K562 (cell line): Measurements from ENCODE around the gene BANF2. TPM values are rescaled to one million over a fixed set of nuclear protein-coding genes. Genes with fewer than 3 reads are reported as not detected.

Experiments used
- CHCHD3 ChIP-seq: fragments of 250-450 bp; sonication (Bioruptor Pico); IDR thresholded peaks from 2 replicates; pipeline ENCODE4 v2.1.2; 2022; ENCODE audit warnings: mild to moderate bottlenecking
- DPF2 ChIP-seq: fragments of 450-650 bp; IDR thresholded peaks from 2 replicates; pipeline ENCODE4 v1.6.1; 2016
- ETV1 ChIP-seq: fragments of 450-650 bp; conservative IDR thresholded peaks from 2 replicates; pipeline ENCODE4 v1.6.1; 2016; ENCODE audit warnings: missing genetic modification characterization, control low read depth, low read depth, missing compliant biosample characterization
- GABPA ChIP-seq: fragments of 200-800 bp; sonication (Bioruptor generic); conservative IDR thresholded peaks from 2 replicates; pipeline ENCODE4 v1.6.1; 2016; ENCODE audit warnings: low read depth, missing genetic modification characterization, missing compliant biosample characterization
- GATAD2B ChIP-seq: fragments of 450-650 bp; IDR thresholded peaks from 2 replicates; pipeline ENCODE4 v1.6.1; 2017; ENCODE audit warnings: mild to moderate bottlenecking, borderline replicate concordance
- PML ChIP-seq: IDR thresholded peaks from 2 replicates; pipeline ENCODE4 v1.6.1; 2012; ENCODE audit warnings: low read length, inconsistent platforms
- RBM17 ChIP-seq: fragments of 200-400 bp; formaldehyde crosslinking; IDR thresholded peaks from 2 replicates; pipeline ENCODE4 v1.6.1; 2017; ENCODE audit warnings: low read depth, mild to moderate bottlenecking, low read length, borderline replicate concordance
- SMAD4 ChIP-seq: fragments of 250-450 bp; sonication (Bioruptor Pico); conservative IDR thresholded peaks from 2 replicates; pipeline ENCODE4 v1.8.0; 2021; ENCODE audit warnings: inconsistent platforms, mild to moderate bottlenecking, moderate library complexity
- TOE1 ChIP-seq, 2 experiments: fragments of 450-650 bp in 1 of 2; sonication (generic) in 1 of 2; formaldehyde crosslinking in 1 of 2; IDR thresholded peaks; 2 replicates each; pipeline versions ENCODE4 v1.7.1 to v1.8.0; 2016 to 2022; ENCODE audit warnings: borderline replicate concordance in 2 of 2, mild to moderate bottlenecking in 2 of 2, antibody characterized with exemption in 1 of 2, inconsistent platforms in 1 of 2, low read depth in 1 of 2, missing genetic modification reagents in 1 of 2, moderate library complexity in 1 of 2
- XRCC5 ChIP-seq: fragments of 200-400 bp; formaldehyde crosslinking; IDR thresholded peaks from 2 replicates; pipeline ENCODE4 v1.6.1; 2017; ENCODE audit warnings: low read depth, mild to moderate bottlenecking, low read length
- ZNF551 ChIP-seq: fragments of 250-450 bp; sonication (Bioruptor Pico); IDR thresholded peaks from 2 replicates; pipeline ENCODE4 v1.5.0; 2021; ENCODE audit warnings: mild to moderate bottlenecking, moderate library complexity
- ZNF586 ChIP-seq: fragments of 450-650 bp; formaldehyde crosslinking; conservative IDR thresholded peaks from 2 replicates; pipeline ENCODE4 v1.4.0; 2020; ENCODE audit warnings: mild to moderate bottlenecking, moderate library complexity
- ZNF696 ChIP-seq: fragments of 250-450 bp; sonication (Bioruptor Pico); conservative IDR thresholded peaks from 2 replicates; pipeline ENCODE4 v1.4.0; 2020; ENCODE audit warnings: mild to moderate bottlenecking, moderate library complexity
- ZNF75A ChIP-seq: fragments of 450-650 bp; formaldehyde crosslinking; IDR thresholded peaks from 2 replicates; pipeline ENCODE4 v1.4.0; 2020; ENCODE audit warnings: mild to moderate bottlenecking
- polyA plus RNA-seq, 8 experiments: library from polyadenylated mRNA; depleted of rRNA in 4 of 8; stranded (reverse) in 5 of 8; unstranded in 3 of 8; fragments of >200 nt; fragmentation: Nextera tagmentation in 2 of 8; fragmentation: Illumina TruSeq in 1 of 8; extraction: Ambion mirVana in 2 of 8; extraction: Trizol in 1 of 8; gene quantifications; 2 replicates each; pipeline versions ENCODE4 v1.2.1 to v1.2.3, GENCODE V29; 2011 to 2014; ENCODE audit warnings: inconsistent platforms in 1 of 8, missing spikeins in 1 of 8
- total RNA-seq, 7 experiments: library from RNA; depleted of rRNA in 6 of 7; stranded (reverse); fragments of >200 nt in 6 of 7; fragmentation: Illumina TruSeq in 2 of 7; extraction: Trizol in 2 of 7; gene quantifications; 2 replicates each; pipeline versions ENCODE4 v1.2.1 to v1.2.3, GENCODE V29; 2011 to 2021; ENCODE audit warnings: low replicate concordance in 1 of 7
- TF ChIP-seq, protein P1 (sequence below): fragments of 250-450 bp; sonication (Bioruptor Pico); IDR thresholded peaks from 2 replicates; pipeline ENCODE4 v1.4.0; 2020
- TF ChIP-seq, protein P2 (sequence below): fragments of 450-650 bp; IDR thresholded peaks from 2 replicates; pipeline ENCODE4 v1.6.1; 2016
- TF ChIP-seq, protein P3 (sequence below): sonication (generic); formaldehyde crosslinking; IDR thresholded peaks from 2 replicates; pipeline ENCODE4 v1.8.0; 2022; ENCODE audit warnings: missing genetic modification reagents, mild to moderate bottlenecking, moderate library complexity, borderline replicate concordance
- TF ChIP-seq, protein P4 (sequence below): sonication (generic); formaldehyde crosslinking; IDR thresholded peaks from 2 replicates; pipeline ENCODE4 v1.8.1; 2023; ENCODE audit warnings: missing genetic modification reagents, mild to moderate bottlenecking, borderline replicate concordance

BANF2 gene
- total and polyA plus RNA-seq, 9 of the 15 experiments (the other 6 are each of a cell fraction or from before 2014, with no cell fraction given) = not detected

DNA sequence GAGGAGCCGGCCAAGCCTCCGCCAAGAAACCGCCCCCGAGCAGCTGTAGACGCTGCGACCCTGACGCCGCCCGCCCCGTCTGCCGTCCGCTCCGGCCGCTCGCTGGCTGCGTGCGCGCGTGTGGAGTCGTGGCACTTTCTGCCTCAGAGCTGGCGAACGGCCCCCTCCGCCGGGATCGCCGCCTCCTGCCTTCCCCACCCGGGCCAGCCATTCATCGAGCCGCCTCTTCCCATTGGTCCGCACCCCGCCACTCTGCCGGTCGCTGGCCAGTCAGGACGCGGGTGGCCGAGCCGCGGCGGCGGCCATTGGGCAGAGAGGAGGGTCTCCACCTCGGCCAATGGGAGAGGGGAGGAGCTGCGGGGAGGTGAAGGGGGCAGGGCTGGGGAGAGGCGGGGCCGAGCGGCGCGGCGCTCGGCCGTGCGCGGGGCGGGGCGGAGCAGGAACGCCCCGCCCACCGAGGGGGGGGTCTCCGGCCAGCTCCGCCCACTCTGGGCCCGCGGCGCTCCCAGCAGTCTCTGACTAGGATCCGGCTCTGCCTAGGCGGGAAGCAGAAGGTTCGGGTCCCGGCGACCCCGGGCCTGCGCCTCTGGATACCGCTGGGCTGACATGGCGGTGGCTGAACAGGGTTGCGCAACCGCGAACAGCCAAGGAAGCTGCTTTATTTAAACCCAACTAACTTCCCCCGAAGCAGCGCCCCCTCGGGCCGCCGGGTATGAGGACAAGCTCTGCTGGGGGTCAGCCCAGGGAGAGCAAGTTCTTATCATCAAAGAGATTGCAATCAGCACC is 17.5 kb upstream of the BANF2 start, which contains the start of gene RRBP1 (continued):
- TF ChIP-seq, protein P1, sequence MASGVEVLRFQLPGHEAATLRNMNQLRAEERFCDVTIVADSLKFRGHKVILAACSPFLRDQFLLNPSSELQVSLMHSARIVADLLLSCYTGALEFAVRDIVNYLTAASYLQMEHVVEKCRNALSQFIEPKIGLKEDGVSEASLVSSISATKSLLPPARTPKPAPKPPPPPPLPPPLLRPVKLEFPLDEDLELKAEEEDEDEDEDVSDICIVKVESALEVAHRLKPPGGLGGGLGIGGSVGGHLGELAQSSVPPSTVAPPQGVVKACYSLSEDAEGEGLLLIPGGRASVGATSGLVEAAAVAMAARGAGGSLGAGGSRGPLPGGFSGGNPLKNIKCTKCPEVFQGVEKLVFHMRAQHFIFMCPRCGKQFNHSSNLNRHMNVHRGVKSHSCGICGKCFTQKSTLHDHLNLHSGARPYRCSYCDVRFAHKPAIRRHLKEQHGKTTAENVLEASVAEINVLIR (CRISPR knock-in tag) = no peak
- peak; percentile 39; the same call in 1 of the 2 replicates for TF ChIP-seq GABPA (tag)
- TF ChIP-seq TOE1 (IDR thresholded peaks at IDR 0.05; ENCODE audit: borderline replicate concordance) = peak; percentile 10; the same call in 1 of the 2 replicates
- TF ChIP-seq TOE1 (CRISPR knock-in tag; IDR thresholded peaks at IDR 0.05; ENCODE audit: borderline replicate concordance, low read depth) = no peak
- TF ChIP-seq XRCC5 = peak; percentile 77; the same call in 1 of the 2 replicates
- TF ChIP-seq ZNF586 (CRISPR knock-in tag) = no peak
- 0 out of 2 replicates have a peak, but pooled peaks have one; percentile 54 for TF ChIP-seq DPF2
- TF ChIP-seq ETV1 = 0 out of 2 replicates have a peak, but pooled peaks have one; percentile 16
- TF ChIP-seq, protein P2, sequence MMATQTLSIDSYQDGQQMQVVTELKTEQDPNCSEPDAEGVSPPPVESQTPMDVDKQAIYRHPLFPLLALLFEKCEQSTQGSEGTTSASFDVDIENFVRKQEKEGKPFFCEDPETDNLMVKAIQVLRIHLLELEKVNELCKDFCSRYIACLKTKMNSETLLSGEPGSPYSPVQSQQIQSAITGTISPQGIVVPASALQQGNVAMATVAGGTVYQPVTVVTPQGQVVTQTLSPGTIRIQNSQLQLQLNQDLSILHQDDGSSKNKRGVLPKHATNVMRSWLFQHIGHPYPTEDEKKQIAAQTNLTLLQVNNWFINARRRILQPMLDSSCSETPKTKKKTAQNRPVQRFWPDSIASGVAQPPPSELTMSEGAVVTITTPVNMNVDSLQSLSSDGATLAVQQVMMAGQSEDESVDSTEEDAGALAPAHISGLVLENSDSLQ = peak; percentile 99
- TF ChIP-seq SMAD4 = peak; percentile 45; the same call in 1 of the 2 replicates
- TF ChIP-seq ZNF75A (CRISPR knock-in tag) = no peak
- no peak for TF ChIP-seq ZNF696 (CRISPR knock-in tag)
- TF ChIP-seq, protein P3, sequence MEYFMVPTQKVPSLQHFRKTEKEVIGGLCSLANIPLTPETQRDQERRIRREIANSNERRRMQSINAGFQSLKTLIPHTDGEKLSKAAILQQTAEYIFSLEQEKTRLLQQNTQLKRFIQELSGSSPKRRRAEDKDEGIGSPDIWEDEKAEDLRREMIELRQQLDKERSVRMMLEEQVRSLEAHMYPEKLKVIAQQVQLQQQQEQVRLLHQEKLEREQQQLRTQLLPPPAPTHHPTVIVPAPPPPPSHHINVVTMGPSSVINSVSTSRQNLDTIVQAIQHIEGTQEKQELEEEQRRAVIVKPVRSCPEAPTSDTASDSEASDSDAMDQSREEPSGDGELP (CRISPR knock-in tag) = peak; percentile 61
- no peak for TF ChIP-seq RBM17
- TF ChIP-seq GATAD2B = 0 out of 2 replicates have a peak, but pooled peaks have one; percentile 30
- no peak for TF ChIP-seq PML
- TF ChIP-seq ZNF551 = no peak
- TF ChIP-seq CHCHD3 (CRISPR knock-in tag) = no peak
- TF ChIP-seq, protein P4, sequence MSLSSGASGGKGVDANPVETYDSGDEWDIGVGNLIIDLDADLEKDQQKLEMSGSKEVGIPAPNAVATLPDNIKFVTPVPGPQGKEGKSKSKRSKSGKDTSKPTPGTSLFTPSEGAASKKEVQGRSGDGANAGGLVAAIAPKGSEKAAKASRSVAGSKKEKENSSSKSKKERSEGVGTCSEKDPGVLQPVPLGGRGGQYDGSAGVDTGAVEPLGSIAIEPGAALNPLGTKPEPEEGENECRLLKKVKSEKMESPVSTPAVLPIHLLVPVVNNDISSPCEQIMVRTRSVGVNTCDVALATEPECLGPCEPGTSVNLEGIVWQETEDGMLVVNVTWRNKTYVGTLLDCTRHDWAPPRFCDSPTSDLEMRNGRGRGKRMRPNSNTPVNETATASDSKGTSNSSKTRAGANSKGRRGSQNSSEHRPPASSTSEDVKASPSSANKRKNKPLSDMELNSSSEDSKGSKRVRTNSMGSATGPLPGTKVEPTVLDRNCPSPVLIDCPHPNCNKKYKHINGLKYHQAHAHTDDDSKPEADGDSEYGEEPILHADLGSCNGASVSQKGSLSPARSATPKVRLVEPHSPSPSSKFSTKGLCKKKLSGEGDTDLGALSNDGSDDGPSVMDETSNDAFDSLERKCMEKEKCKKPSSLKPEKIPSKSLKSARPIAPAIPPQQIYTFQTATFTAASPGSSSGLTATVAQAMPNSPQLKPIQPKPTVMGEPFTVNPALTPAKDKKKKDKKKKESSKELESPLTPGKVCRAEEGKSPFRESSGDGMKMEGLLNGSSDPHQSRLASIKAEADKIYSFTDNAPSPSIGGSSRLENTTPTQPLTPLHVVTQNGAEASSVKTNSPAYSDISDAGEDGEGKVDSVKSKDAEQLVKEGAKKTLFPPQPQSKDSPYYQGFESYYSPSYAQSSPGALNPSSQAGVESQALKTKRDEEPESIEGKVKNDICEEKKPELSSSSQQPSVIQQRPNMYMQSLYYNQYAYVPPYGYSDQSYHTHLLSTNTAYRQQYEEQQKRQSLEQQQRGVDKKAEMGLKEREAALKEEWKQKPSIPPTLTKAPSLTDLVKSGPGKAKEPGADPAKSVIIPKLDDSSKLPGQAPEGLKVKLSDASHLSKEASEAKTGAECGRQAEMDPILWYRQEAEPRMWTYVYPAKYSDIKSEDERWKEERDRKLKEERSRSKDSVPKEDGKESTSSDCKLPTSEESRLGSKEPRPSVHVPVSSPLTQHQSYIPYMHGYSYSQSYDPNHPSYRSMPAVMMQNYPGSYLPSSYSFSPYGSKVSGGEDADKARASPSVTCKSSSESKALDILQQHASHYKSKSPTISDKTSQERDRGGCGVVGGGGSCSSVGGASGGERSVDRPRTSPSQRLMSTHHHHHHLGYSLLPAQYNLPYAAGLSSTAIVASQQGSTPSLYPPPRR (CRISPR knock-in tag) = no peak
